GM18498 (cell line): Measurements from ENCODE around the gene LUC7L2.
"Not testable (repeated sequence)": the region's sequence is repeated elsewhere in the genome, so short reads cannot be mapped to it uniquely, and the experiment has no call there.

ENCODE experiments used
- ATAC-seq: cut with Tn5 transposase; IDR thresholded peaks from one replicate; pipeline ENCODE4 v1.9.1; 2021; ENCODE audit warnings: mild to moderate bottlenecking, moderate library complexity; ENCODE audit not compliant: unreplicated experiment

LUC7L2 gene

DNA sequence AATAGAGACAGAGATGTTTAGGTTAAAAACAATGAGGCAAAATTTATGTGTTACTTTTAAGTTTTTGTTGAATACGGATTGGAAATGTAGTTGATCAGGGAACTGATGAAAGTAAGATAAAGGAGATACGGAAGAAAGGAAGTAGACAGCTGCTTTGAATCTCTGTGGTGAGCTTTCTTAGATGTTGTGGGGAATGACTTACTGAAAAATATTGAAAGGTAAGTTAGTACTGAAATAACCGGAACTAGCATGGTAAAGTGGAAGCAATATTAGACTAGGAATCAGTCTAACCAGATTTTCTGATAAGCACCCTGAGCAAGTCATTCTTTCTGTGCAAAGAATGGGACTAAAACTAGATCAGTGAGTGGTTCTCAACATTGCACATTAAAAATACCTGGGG lies 34.8 kb downstream of the LUC7L2 start:
- no peak for ATAC-seq

DNA sequence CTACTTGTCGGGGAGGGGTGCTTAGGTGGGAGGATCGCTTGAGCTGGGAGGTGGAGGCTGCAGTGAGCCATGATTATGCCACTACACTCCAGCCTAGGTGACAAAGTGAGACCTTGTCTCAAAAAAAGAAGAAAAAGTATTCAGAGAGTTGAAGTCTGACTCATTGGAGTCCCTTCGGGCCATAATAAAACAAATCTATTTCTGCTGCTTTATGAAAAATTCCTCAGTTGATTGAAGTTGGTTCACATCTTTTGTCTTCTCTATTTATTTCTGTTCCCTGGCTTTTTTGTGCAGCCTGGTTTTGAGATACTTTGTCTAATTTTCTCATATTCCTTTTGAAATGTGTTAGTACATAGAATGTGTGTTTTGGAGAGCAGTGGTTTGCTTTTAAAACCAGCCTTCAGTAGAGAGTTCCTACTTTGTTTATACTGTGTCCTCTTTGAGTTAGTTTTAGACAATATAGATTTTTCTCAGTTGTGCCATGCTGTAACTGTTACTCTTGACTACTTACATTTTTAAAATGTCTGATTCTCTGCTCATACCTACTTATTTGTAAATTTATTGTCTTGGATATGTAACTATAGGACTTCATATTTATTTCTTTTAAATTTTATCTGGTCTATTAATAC lies 36.7 kb downstream of the LUC7L2 start:
- no peak for ATAC-seq

DNA sequence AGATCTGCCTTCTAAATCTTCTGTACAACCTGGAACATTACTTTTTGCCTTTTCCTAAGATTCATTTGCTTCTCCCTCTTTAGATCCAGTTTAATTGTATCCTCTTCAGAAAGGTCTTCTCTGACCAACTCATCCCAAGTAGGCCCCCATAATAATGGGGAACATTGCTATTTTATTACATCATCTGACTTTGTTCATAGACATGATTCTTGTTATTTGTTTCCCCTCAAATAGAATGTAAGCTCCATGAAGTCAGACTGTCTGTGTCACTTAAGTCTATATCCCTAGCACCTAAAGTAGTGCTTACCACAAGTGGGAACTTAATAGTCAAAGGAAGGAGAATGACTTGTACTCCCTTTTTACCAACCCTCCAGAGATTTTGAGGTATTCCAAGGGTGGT lies 37.5 kb downstream of the LUC7L2 start:
- ATAC-seq = no peak

- no peak for ATAC-seq
Observed at GRCh38 chr7:139403601-139404000, 43.9 kb downstream of the LUC7L2 start.

GRCh38 chr7:139407555-139407954 lies 47.9 kb downstream of the LUC7L2 start:
- no peak for ATAC-seq

DNA sequence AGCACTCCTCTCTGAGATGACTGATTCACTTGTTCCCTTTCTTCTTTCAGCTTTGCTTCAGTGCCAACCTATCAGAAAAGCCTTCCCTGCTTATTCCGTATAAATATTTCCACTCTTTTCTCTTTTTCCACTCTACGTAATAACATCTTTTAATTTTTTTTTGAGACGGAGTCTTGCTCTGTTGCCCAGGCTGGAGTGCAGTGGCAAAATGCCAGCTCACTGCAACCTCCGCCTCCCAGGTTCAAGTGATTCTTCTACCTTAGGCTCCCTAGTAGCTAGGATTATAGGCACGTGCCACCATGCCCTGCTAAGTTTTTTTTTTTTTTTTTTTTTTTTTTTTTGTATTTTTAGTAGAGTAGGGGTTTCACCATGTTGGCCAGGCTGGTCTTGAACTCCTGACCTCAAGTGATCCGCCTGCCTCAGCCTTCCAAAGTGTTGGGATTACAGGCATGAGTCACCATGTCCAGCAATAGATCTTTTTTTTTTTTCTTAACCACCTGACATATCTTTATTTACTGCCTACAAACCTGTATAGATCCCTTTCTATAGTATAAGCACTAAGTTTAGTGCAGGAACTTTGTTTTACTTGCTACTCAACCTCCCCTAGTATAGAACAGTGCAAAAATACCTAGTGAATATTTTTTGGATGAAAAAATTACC lies 55.2 kb downstream of the LUC7L2 start:
- not testable (repeated sequence) for ATAC-seq

DNA sequence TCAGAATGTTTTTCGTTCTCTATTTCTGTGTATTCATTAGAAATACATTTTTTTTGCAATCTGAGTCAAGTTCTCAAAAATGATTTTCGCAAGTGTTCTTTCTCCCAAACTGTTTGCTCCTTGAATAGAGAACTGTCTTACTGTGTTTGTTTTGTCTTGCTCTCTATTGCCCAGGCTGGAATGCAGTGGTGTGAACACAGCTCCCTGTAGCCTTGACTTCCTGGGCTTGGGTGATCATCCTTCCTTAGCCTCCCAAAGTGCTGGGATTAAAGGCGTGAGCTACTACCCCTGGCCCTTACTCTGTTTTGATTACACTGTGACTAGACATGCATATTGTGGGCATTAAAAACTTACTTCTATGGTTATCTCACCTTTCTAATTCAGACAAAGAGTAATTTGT lies 56.7 kb downstream of the LUC7L2 start:
- ATAC-seq = no peak

- ATAC-seq = no peak
Observed at GRCh38 chr7:139417478-139417877, 57.8 kb downstream of the LUC7L2 start.

GRCh38 chr7:139421123-139421522 lies 61.4 kb downstream of the LUC7L2 start:
- no peak for ATAC-seq

GRCh38 chr7:139422126-139422525 lies 62.4 kb downstream of the LUC7L2 start:
- ATAC-seq = no peak

GRCh38 chr7:139423091-139423490 lies 63.4 kb downstream of the LUC7L2 start:
- no peak for ATAC-seq

- ATAC-seq = no peak
Observed at GRCh38 chr7:139424004-139424403, 64.3 kb downstream of the LUC7L2 start.

GRCh38 chr7:139425701-139426100 lies 66.0 kb downstream of the LUC7L2 start:
- ATAC-seq = not testable (repeated sequence)

GRCh38 chr7:139426258-139427028 lies 66.7 kb downstream of the LUC7L2 start:
- ATAC-seq = no peak

- no peak for ATAC-seq
Observed at GRCh38 chr7:139427029-139427420, 67.3 kb downstream of the LUC7L2 start.

- ATAC-seq = no peak
Observed at GRCh38 chr7:139427788-139428187, 68.1 kb downstream of the LUC7L2 start.

- not testable (repeated sequence) for ATAC-seq
Observed at GRCh38 chr7:139429735-139430134, 70.0 kb downstream of the LUC7L2 start.

- ATAC-seq = no peak
Observed at GRCh38 chr7:139430443-139430842, 70.7 kb downstream of the LUC7L2 start.

DNA sequence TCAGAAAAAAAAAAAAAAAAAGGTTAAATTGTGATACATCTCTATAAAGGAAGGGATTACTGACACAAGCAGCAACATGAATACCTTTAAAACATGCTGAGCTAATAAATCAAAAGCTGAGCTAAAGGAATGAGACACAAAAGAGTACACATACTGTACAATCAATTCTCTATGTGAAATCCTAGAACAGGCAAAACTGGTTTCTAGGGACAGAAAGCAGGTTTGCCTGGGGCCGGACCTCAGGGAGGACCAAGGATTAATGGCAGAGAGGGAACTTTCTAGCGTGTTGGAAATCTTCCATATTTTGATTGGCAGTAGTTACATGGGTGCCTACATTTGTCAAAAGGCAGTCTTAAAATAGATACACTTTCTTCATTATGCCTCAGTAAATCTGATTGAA lies 71.3 kb downstream of the LUC7L2 start:
- no peak for ATAC-seq

- ATAC-seq = no peak
Observed at GRCh38 chr7:139431459-139431858, 71.8 kb downstream of the LUC7L2 start.

GRCh38 chr7:139436806-139437205 lies 77.1 kb downstream of the LUC7L2 start:
- ATAC-seq = no peak

DNA sequence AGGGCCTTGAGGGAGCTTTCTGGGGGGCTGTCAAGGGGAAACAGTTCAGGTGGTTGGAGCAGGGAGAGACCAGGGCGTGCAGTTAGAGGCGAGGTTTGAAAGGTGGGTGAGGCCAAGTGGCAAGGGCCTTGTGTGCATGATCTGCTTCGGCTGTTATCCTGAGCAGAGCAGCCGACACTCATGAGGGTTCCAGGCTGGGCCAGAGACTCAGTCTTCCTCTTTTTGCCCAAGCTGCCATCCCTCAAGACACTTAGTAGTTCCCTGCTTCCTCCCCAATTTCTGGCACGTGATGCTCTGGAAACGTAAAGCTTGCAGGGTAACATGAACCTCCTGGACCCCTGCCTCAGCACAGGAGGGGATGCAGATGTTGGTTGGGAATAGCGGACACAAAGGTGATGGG lies 79.7 kb downstream of the LUC7L2 start:
- ATAC-seq = no peak
